ENCODE data around the gene MX1.

MX1 gene

DNA sequence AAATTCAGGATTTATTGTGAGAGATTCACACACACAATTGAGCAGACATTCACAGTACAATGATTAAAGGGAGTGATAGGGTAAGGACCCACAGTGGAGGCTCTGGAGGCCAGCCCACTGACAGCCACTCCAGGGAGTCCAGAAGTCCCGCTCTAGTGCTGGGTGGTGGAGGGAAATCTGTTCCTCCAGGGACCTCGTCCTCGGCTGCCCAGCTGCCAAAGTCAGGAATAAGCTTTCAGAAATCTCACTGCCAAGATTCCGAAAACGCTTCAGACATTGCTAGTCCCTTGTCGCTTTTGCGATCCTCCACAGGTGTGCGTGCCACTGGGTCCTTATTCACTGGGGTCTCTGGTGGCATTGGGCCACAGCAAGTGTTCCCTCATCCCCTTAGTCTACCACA is 2.3 kb downstream of the MX1 start:
- in situ Hi-C loops (cut with HindIII; ENCODE audit: low pct_ligation_motif_present, low pct_unique_long_range_greater_than_20kb, low sequenced_read_pairs), result no loop called here
- DNase-seq, result no peak

DNA sequence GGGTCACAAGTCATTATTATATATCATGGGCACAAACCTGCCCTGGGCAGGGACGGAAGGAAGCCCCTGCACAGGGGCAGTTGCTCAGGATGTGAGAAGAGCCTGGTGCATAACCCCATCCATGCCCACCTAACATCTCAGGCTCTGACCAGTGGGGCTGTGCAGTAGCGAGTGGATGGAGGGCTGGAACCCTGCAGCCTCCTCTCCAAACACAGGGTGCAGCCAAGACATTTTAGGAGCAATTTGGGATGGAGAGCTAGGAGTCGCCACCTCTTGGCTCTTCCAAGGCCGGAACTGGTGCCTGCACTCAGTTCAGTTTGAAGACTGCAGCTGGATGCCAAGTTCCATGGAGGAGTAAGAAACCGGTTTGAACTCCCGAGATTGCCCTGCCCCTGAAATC is 2.8 kb downstream of the MX1 start:
- in situ Hi-C loops (cut with HindIII; ENCODE audit: low pct_ligation_motif_present, low pct_unique_long_range_greater_than_20kb, low sequenced_read_pairs), result no loop called here
- DNase-seq, result no peak

DNA sequence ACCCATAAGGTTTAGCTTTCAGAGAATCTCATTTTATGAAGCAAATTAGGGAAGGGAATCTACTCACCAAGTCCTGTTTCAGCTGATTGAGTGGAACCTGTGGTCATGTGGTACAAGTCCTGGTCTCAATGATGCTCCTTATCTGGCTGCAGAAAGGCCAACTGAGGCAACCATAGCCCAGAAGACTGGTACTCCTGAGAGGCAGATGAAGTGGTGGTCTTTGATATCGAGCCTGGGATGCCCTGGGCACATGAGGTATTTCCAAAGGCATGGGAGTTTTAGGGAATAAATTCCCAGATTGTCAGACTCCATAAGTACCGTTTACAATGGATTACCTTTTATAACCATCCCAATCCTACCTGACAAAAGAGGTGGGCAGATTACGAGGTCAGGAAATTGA is 3.3 kb downstream of the MX1 start:
- DNase-seq, result no peak
- in situ Hi-C loops (cut with HindIII; ENCODE audit: low pct_ligation_motif_present, low pct_unique_long_range_greater_than_20kb, low sequenced_read_pairs), result no loop called here

DNA sequence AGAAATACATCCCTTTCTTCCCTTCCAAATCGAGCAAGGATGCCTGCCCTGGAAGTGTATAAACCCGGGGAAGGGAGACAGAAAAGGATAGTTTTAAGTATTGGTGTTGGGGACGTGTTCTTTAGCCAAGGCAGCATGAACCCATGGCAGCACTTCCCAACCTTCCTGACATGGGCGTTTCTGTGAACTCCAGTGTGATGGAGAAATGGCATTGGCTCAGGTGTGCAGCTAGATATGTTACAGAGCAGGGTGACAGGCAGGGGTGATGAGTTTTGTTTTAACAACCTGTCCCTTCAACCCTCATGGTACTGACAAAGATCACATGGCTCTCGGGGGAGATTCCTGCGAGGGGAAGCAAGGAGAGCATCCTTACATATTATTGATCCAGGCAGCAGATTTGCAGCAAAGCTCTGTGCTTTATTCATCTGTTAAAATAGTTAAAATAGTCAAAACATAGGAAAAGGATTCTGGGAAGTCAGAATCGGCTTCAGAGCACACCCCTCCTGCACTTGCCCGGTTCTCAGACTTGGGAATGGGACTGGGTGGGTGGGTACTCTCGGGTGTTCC is 4.0 kb downstream of the MX1 start:
- in situ Hi-C loops (cut with HindIII; ENCODE audit: low pct_ligation_motif_present, low pct_unique_long_range_greater_than_20kb, low sequenced_read_pairs), result no loop called here
- DNase-seq, result no peak

DNA sequence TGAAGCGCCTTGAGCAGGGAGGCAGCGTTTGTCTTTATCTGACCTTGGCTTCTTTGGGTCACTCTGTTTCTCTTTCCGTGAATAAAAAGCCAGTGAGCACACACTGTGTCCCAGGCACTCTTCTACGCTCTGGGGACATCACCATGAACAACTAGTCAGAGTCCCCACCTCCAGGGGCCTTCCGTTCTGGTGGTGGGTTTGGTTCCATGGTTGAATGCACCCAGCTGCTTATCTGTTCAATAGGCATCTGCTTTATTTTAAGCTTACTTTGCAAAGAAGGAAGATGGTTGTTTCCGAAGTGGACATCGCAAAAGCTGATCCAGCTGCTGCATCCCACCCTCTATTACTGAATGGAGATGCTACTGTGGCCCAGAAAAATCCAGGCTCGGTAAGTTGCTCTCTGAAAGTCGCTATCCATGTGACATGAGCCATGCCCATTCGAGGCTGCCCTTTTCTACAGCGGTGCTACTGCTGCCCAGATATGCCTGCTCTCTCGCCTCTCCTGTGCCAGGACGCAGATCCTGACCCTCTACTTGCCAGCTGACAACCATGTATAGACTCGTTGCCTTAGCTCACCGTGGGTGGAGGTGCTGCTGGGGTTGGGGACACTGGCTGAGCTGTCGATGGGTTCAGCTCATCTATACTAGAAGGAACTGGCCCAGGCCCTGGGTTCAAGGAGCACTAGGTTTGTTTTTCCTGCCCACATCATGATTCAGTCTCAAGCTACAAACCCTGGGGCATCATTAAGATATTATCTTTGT is 5.9 kb downstream of the MX1 start:
- no peak for DNase-seq
- in situ Hi-C loops (cut with HindIII; ENCODE audit: low pct_ligation_motif_present, low pct_unique_long_range_greater_than_20kb, low sequenced_read_pairs), result no loop called here

DNA sequence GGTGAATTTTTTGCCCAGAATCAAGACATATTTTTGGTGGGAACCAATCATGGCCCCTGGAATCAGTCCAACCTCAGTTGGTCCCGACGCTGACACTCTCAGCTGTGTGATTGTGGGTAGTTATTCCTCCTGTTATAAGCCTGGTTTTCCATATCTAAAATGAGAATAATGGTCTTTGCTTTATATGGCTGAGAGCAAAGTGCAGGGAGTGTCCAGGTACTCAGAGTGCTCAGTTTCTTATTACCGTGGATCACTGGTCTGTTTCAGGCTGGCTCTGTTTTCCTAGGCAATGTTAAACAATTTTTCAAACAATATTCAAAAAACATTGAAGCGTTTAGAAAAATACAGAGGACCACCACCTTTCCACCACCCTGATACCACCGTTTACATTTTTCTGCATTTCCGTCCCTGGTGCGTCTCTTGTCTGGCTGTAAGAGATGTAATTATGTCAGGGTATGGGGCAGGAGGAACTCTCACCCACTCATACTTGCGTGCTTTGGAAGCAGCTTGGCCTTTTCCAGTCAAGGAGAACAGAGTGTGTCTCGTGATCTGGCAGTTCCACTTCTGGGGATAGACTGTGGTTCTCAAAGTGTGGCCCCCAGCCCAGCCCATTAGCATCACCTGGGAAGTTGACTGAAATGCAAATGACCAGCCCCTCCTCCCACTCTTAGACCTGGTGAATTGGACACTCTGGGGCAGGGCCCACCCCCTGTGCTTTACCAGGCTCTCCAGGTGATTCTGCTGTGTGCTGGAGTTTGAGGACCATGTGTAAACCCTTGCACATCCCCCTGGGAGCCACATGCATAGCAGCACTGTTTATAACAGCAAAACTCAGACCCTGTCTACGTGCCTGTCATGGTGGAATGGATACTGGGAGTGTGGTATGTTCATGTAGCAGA is 6.8 kb downstream of the MX1 start:
- in situ Hi-C loops (cut with HindIII; ENCODE audit: low pct_ligation_motif_present, low pct_unique_long_range_greater_than_20kb, low sequenced_read_pairs), result no loop called here
- no peak for DNase-seq

DNA sequence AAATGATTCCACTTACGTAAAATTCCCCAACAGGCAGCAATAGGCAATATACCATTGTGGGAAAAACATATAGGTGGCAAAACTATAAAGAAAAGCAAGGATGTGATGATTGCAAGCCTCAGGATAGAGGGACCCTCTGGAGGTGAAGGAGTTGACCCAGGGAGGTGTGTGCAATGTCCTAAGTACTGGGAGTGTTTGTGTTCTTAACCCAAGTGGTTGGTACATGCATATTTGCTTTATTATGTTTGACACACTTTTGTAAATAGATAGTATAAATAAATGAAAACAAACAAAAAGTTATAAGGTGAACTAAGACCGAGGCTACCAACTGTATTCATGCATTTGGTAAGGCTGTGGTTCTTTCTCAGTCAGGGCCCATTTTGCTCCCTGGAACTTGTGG is 7.5 kb downstream of the MX1 start:
- in situ Hi-C loops (cut with HindIII; ENCODE audit: low pct_ligation_motif_present, low pct_unique_long_range_greater_than_20kb, low sequenced_read_pairs), result no loop called here
- DNase-seq, result no peak

DNA sequence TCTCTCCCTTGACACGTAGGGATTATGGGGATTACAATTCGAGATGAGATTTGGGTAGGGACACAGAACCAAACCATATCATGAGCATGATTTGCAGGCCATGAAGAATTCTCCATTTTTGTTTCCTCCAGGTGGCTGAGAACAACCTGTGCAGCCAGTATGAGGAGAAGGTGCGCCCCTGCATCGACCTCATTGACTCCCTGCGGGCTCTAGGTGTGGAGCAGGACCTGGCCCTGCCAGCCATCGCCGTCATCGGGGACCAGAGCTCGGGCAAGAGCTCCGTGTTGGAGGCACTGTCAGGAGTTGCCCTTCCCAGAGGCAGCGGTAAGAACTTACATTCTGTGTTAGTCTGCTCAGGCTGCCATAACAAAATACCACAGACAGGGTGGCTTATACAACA is 9.7 kb downstream of the MX1 start:
- in situ Hi-C loops (cut with HindIII; ENCODE audit: low pct_ligation_motif_present, low pct_unique_long_range_greater_than_20kb, low sequenced_read_pairs), result no loop called here
- no peak for DNase-seq

DNA sequence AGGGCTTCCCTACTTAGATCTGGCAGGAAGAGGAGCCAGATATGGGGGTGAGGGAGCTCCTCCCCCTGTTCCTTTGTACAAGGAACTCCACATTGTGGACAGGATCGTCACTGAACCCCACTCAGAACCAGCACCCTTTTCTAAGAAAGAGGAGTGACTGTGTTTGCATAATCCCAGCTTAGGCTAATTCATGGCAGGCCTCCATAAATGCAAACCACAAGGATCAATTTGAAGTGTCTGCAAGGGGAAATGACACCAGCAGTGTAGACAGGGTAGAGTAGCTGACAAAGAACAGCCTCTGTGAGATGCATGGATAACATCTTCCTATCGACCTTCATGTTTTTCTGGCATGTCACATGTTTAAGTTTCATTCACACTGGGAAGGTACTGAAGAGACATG is 11.7 kb downstream of the MX1 start:
- DNase-seq, result no peak
- in situ Hi-C loops (cut with HindIII; ENCODE audit: low pct_ligation_motif_present, low pct_unique_long_range_greater_than_20kb, low sequenced_read_pairs), result no loop called here

DNA sequence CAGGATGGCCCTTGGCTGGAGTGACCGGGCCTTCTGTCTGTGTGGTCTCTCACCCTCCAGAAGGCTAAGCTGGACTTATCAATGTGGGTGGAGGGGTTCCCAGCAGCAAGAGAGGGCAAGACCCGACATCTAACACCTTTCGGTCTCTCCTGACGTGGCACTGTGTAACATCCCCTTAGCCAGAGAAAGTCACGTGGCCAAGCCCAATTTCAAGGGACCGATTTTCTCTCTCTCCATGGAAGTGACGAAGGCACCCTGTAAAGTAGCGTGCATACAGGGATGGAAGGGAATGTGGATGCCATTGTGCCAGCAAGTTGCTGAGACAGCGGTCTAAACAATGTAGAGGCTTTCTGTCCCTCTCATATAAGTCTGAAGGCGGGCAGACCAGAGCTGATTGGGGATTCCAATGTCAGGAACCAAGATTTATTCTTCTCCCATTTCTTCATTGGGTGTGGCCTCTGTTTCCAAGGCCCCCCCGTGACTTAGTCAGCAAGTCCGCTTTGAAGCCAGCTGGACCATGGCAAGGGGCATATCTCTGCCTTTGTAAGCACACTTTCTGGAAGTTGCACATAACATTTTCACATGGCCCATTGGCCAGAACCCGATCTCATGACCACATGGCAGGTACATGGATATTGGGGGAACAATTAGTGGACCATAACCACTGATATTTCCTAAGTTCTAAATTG is 12.5 kb downstream of the MX1 start:
- no peak for DNase-seq
- in situ Hi-C loops (cut with HindIII; ENCODE audit: low pct_ligation_motif_present, low pct_unique_long_range_greater_than_20kb, low sequenced_read_pairs), result no loop called here

DNA sequence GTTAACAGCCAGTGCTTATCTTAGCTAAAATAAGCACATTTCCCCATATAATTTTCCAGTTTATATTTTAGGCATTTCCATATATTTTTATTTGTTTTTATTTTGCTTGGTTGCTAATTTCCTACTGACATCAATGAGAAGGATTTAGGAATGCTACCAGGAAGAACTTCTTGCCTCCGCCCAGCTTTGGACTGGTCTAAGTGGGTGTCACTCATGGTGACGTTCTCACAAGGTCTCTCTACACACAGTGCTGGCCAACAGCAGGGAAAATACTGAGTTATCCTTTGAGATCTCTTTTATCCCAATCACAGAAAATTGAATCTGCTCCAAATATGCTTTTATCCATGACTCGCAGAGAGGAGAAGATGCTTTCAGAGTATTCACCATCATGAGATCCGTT is 13.2 kb downstream of the MX1 start:
- no peak for DNase-seq
- in situ Hi-C loops (cut with HindIII; ENCODE audit: low pct_ligation_motif_present, low pct_unique_long_range_greater_than_20kb, low sequenced_read_pairs), result no loop called here

DNA sequence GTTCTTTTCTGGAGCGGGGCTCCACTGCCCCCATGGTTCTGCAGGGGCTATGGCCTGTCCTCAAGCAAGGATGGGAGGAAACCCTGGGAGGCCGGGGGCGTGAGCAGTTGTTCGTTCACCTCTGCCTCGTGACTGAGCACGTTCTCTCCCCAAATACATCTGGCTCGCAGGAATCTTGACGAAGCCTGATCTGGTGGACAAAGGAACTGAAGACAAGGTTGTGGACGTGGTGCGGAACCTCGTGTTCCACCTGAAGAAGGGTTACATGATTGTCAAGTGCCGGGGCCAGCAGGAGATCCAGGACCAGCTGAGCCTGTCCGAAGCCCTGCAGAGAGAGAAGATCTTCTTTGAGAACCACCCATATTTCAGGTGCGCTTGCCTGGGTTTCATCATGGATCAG is 15.5 kb downstream of the MX1 start:
- in situ Hi-C loops (cut with HindIII; ENCODE audit: low pct_ligation_motif_present, low pct_unique_long_range_greater_than_20kb, low sequenced_read_pairs), result no loop called here
- no peak for DNase-seq

DNA sequence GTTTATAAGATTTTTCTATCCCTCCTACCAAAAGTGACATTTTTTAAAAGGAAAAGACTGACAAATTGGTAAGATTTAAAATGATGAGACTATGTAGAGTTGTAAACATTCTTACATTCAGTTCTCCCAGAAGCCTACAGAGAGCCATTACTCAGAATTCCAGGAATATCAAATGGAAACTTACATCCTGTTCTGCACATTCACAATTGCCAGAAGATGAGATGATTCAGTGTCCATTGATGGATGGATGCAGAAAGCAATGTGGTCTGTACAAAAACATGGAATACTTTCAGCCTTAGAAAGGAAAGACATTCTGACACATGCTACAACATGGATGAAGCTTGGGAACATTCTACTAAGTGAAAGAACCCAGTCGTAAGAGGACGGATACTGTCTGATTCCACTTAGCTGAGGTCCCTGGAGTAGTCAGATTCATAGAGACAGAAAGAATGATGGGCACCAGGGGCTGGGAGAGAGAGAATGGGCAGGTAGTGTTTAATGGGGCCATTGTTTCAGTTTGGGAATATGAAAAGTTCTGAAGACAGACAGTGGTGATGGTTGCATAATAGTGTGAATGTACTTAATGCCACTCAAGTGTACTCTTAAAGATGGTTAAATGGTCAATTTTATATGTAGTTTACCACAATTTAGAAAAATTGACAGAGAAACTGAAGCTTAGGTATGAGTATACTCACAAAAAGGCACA is 16.6 kb downstream of the MX1 start:
- in situ Hi-C loops (cut with HindIII; ENCODE audit: low pct_ligation_motif_present, low pct_unique_long_range_greater_than_20kb, low sequenced_read_pairs), result no loop called here
- DNase-seq, result no peak

DNA sequence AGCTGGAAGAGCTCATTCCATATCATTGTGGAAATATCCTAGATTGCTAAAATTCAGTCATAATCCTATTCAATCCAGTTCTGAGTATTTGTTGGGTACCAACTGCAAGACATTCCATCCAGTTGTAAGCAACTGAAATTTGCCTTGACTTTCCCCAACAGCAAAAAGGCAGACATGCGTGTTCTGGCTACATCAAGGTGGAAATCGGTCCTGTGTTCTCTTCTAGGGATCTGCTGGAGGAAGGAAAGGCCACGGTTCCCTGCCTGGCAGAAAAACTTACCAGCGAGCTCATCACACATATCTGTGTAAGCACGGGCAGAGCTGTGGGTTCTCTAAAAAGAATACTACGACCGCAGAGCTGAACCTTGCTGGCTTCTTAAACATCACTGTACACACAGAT is 17.5 kb downstream of the MX1 start:
- in situ Hi-C loops (cut with HindIII; ENCODE audit: low pct_ligation_motif_present, low pct_unique_long_range_greater_than_20kb, low sequenced_read_pairs), result no loop called here
- no peak for DNase-seq

DNA sequence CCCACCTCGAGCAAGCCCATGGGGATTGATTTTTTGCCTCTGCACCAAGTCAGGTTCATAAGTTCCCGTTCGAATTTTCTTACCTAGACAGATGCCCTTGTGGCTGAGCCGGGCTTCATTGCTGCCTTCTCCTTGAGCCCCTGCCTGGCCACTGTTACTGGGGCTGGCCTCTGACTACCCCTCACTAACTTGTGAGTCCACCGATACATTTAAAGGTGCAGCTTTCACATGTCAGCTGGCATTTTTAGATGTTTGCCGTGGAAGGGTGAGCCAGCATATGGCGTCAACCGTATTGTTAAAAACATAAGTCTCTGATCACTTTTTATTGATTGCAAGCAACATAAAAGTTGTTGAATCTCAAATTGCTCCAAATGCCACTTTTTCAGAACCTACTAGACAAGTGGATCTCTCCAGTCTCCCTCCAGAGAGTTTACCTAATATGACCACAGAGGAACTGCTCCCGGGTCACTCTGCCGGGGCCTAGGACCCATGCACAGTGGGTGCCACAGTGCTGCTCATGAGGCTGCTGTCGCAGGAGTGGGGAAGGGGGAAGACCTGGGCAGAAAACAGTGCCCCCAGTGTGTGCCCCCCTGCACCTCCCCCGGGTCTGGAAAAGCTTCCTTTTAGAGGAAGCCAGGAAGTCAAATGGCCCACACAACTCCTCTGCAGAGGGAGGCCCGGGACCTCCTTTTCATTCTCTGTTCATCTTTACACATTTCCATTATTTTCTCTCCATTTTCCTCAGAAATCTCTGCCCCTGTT is 18.8 kb downstream of the MX1 start:
- in situ Hi-C loops (cut with HindIII; ENCODE audit: low pct_ligation_motif_present, low pct_unique_long_range_greater_than_20kb, low sequenced_read_pairs), result no loop called here
- no peak for DNase-seq

DNA sequence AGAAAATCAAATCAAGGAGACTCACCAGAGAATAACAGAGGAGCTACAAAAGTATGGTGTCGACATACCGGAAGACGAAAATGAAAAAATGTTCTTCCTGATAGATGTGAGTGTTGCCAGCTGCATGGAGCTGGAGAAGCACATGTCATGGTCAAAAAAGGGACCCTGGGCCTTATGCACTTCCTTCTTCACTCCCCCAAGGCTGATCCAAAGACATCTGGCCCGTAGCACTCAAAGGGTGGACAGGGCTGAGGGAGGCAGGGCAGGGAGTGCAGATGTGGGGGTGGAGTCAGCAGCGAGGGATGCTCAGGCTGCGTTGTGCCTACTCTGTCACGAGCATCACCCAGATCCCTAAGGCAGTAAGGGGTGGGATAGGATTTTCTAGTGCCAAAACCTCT is 19.4 kb downstream of the MX1 start:
- in situ Hi-C loops (cut with HindIII; ENCODE audit: low pct_ligation_motif_present, low pct_unique_long_range_greater_than_20kb, low sequenced_read_pairs), result no loop called here
- DNase-seq, result no peak

DNA sequence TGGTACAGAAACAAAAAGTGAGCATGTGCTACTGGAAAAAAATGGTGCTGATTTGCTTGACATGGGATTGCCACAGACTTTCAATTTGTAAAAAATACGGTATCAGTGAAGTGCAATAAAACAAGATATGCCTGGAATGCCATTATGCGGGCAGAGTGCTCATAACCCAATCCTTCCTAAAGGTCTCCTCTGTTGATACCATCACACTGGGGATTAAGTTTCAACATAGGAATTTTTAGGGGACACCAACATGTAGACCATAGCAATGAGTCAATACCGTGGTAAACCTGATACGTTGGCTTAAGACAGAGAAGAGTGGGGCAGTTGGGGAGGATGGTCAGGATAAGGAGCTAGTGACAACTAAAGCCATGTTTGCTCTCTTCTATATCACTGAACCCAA is 20.5 kb downstream of the MX1 start:
- no peak for DNase-seq
- in situ Hi-C loops (cut with HindIII; ENCODE audit: low pct_ligation_motif_present, low pct_unique_long_range_greater_than_20kb, low sequenced_read_pairs), result no loop called here

DNA sequence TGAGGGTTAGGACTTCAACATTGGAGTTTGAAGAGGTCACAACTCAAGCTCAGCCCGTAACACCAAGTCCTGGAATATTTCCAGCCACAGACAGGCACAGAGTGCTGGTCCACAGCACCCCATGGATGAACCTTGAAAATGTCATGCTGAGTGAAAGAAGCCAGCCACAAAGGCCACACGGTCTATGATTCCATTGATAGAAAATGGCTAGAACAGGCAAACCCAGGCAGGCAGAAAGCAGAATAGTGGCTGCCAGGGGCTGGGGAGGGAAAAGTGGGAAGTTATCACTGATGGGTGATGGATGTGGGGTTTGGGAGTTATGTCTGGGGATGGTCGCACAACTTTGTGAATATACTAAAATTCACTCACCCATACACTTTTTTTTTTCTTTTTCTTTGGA is 21.3 kb downstream of the MX1 start:
- no peak for DNase-seq
- in situ Hi-C loops (cut with HindIII; ENCODE audit: low pct_ligation_motif_present, low pct_unique_long_range_greater_than_20kb, low sequenced_read_pairs), result no loop called here

Measured in ACHN (cell line).